NB4 (cell line): Measurements from ENCODE around the gene VPS36.

Source experiments
- DNase-seq: peaks from one replicate; pipeline ENCODE4 v3.0.0; 2010; ENCODE audit warnings: low read depth
- H3K4me3 ChIP-seq: one replicate; pipeline ENCODE4 v1.5.1; 2011; ENCODE audit warnings: mild to moderate bottlenecking, low read depth, low read length, moderate library complexity
- MYC ChIP-seq: IDR thresholded peaks from 2 replicates; pipeline ENCODE4 v1.6.1; 2011; ENCODE audit warnings: low read depth, low read length
- POLR2A ChIP-seq: IDR thresholded peaks from 2 replicates; pipeline ENCODE4 v1.6.1; 2011; ENCODE audit warnings: mild to moderate bottlenecking; ENCODE audit not compliant: insufficient read length; ENCODE audit errors: extremely low read depth
- TF ChIP-seq, protein P1 (sequence below): IDR thresholded peaks from one replicate; pipeline ENCODE4 v1.5.1; 2012; ENCODE audit warnings: low read depth, low read length
- TF ChIP-seq, protein P2 (sequence below): IDR thresholded peaks from 2 replicates; pipeline ENCODE4 v1.6.1; 2011; ENCODE audit warnings: low read depth, low read length

Gene VPS36

DNA sequence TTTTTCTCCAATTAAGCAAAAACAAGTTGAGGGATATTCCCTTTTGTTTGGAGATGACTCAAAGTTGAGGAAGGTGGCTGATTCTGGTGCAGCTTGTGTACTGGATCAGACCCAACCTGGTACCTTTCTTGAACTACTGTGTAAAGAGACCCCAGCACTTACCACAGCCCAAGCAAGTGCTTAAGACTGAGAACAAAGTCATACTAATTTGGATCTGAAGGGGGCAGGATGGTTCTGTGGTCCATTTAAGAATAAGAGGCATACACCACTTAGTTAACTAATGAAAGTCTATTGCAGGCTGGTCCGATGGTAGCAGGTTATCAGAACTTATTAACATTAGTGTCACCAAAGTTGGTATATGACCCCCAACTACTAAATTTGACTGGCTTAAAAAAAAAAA is 50.7 kb downstream of the VPS36 start:
- no peak for DNase-seq
- TF ChIP-seq, protein P1, sequence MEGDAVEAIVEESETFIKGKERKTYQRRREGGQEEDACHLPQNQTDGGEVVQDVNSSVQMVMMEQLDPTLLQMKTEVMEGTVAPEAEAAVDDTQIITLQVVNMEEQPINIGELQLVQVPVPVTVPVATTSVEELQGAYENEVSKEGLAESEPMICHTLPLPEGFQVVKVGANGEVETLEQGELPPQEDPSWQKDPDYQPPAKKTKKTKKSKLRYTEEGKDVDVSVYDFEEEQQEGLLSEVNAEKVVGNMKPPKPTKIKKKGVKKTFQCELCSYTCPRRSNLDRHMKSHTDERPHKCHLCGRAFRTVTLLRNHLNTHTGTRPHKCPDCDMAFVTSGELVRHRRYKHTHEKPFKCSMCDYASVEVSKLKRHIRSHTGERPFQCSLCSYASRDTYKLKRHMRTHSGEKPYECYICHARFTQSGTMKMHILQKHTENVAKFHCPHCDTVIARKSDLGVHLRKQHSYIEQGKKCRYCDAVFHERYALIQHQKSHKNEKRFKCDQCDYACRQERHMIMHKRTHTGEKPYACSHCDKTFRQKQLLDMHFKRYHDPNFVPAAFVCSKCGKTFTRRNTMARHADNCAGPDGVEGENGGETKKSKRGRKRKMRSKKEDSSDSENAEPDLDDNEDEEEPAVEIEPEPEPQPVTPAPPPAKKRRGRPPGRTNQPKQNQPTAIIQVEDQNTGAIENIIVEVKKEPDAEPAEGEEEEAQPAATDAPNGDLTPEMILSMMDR, result no peak
- TF ChIP-seq, protein P2, sequence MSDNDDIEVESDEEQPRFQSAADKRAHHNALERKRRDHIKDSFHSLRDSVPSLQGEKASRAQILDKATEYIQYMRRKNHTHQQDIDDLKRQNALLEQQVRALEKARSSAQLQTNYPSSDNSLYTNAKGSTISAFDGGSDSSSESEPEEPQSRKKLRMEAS, result no peak
- no peak for TF ChIP-seq MYC
- H3K4me3 ChIP-seq, result no peak overlapping the region

DNA sequence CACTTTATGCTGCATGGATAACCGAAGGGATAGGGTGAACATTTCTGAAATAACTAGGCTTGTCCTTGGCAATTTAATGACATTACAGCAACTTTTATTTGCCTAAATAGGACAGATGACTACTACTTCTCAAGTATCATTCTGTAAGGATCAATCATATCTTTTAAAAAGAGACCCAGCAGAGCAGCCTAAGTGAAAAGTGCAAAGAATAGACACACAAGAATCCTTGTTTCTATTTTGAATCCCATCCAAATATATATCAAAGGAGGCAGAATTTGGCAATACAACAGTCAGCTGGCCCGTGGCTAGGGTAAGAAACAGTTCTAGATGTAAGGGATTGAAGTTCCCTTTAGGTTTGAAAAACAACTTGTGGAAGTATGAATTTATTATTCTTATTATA is 51.4 kb downstream of the VPS36 start:
- no peak for DNase-seq
- H3K4me3 ChIP-seq, result no peak overlapping the region
- TF ChIP-seq, protein P2, result no peak
- no peak for TF ChIP-seq POLR2A
- TF ChIP-seq MYC, result no peak
- TF ChIP-seq, protein P1, result no peak

DNA sequence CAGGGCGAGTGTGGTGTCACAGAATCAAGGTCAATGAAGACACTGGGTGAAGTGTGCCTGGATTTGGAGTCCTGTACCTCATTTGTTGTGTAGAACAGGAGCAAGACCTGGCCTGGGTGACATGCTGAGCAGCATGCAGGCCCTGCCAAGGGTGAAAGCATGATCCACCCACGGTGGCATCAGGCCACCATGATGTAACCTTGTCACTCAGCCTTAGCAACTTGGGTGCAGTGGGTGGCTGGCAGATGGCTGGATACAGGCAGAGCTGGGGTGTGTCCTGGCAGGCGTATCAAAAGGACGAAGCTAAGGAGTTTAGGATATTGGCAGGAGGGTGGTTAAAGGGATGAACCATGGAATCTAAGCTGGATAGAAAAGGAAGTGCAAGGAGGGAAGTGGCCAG is 54.7 kb downstream of the VPS36 start:
- H3K4me3 ChIP-seq, result no peak overlapping the region
- no peak for DNase-seq

DNA sequence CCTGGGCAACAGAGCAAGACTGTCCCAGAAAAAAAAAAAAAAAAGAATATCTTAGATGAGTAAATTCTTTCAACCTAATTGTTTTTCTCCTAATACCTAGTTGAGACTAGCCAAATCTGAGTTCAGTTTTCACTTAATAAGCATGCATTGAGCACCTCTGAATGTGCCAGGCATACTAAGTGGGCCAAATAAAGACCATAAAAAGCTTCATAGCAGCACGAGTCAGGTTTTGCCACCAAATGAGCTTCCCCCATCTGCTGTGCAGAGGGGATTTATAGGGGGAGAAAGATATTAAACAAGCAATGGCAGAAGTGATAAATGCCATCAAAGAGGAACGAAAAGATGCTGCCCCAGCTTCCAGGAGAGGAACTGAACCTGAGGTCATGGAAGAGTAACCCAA is 55.8 kb downstream of the VPS36 start:
- DNase-seq, result no peak
- TF ChIP-seq MYC, result no peak
- no peak for TF ChIP-seq POLR2A
- TF ChIP-seq, protein P2, result no peak
- TF ChIP-seq, protein P1, result no peak
- H3K4me3 ChIP-seq, result no peak overlapping the region

More for the DNA sequence above, 54.7 kb downstream of the VPS36 start:
- no peak for TF ChIP-seq MYC
- TF ChIP-seq POLR2A, result no peak
- TF ChIP-seq, protein P2, result no peak
- TF ChIP-seq, protein P1, result no peak

DNA sequence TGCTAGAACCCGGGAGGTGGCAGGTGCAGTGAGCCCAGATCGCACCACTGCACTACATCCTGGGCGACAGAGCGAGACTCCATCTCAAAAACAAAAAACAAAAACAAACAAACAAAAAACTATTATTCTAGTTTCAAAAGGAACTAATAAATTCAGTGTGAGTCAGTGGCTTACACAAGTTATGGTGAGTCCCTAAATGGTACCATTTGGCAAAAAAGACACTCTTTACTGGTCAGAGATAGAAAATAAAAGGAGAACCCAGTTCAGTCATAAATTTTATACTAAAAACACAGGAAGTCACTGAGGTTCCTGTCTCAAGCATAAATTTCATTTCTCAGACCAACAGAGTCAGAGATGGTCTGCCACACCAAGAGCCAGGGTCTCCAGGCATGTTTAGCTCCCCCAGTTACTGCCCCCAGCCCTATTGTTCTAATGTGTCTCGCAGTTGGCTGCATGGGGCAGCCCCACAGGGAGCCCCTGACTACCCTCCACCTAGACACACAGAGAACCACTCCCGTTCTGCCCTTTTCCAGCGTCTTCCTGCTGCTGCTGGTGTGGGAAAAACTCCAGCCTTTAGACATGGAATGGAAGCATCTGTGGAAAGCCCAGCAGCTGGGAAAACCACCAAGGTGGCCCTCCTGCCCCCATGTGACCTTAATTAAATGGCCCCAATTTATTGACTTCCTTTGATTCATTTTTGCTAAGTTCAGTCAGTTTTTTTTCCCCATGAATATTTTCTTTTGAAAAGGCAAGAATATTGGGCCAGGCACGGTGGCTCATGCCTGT is 56.7 kb downstream of the VPS36 start:
- DNase-seq, result no peak
- TF ChIP-seq, protein P1, result no peak
- TF ChIP-seq, protein P2, result no peak
- TF ChIP-seq MYC (no peak), POLR2A (no peak)
- no peak overlapping the region for H3K4me3 ChIP-seq
